HFFc6 (cell line): Measurements from ENCODE around the gene TOMM6. TPM values are rescaled to one million over a fixed set of nuclear protein-coding genes. Genes with fewer than 3 reads are reported as not detected.

Experiments
- DNase-seq: peaks from one replicate; pipeline ENCODE4 v3.0.0-alpha.2; 2018
- H3K27ac Mint-ChIP-seq: 2 replicates; pipeline ENCODE4 v1.8.0; 2020; ENCODE audit warnings: mild to moderate bottlenecking, mixed read lengths
- H3K27me3 Mint-ChIP-seq: 2 replicates; pipeline ENCODE4 v1.8.0; 2021; ENCODE audit warnings: mild to moderate bottlenecking, moderate library complexity, mixed read lengths; ENCODE audit not compliant: insufficient read depth
- H3K36me3 Mint-ChIP-seq: 2 replicates; pipeline ENCODE4 v1.8.0; 2021; ENCODE audit warnings: low read depth, mixed read lengths
- H3K4me1 Mint-ChIP-seq: 2 replicates; pipeline ENCODE4 v1.8.0; 2020; ENCODE audit warnings: low read depth, mixed read lengths
- H3K4me3 Mint-ChIP-seq: 2 replicates; pipeline ENCODE4 v1.8.0; 2020; ENCODE audit warnings: mild to moderate bottlenecking, moderate library complexity, mixed read lengths
- H3K9me3 Mint-ChIP-seq: 2 replicates; pipeline ENCODE4 v1.8.0; 2020; ENCODE audit warnings: mild to moderate bottlenecking, mixed read lengths
- CTCF ChIP-seq: fragments of 200-600 bp; sonication (generic); IDR thresholded peaks from 2 replicates; pipeline ENCODE4 v1.5.0; 2021; ENCODE audit warnings: antibody characterized with exemption, mild to moderate bottlenecking
- total RNA-seq, 6 experiments: library from RNA; stranded (reverse); fragmentation: NEBNext Ultra II Directional; extraction: Animal tissue kit (Norgen Biotek cat#: 25700); gene quantifications; 2 replicates in 1 of 6; 3 replicates in 5 of 6; pipeline ENCODE4 v1.2.3, GENCODE V29; 2021

Gene TOMM6
- total RNA-seq, 6 experiments from 2014 or later, result 216 to 234 (median 228) TPM

DNA sequence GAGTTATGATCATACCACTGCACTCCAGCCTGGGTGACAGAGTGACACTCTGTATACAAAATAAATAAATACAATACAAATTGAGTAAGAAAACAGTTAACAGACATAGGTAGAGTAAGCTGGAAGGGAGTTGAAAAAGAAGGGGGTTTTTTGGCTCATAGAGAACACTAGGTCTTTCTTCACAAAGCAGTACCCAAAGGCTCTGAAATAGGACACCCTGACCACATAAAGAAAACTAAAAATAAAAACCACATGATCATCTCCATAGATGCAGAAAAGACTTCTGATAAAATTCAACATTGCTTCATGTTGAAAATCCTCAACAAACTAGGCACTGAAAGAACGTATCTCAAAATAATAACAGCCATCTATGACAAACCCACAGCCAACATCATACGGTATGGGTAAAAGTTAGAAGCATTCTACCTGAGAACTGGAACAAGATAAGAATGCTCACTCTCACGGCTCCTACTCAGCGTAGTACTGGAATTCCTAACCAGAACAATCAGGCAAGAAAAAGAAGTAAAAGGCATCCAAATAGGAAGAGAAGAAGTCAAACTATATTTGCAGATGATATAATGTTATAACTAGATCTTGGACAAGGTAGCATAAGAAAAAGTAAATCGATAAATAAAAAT is 48.6 kb downstream of the TOMM6 start:
- Mint-ChIP-seq H3K36me3 (peaks cover 1% of the 10 kb centered on the region; the same call in 1 of the 2 replicates), H3K27ac (no peak overlapping the region), H3K9me3 (no peaks in the 10 kb centered on the region), H3K4me1 (peaks cover 8% of the 10 kb centered on the region), H3K4me3 (no peak overlapping the region), H3K27me3 (no peaks in the 10 kb centered on the region; the same call in 1 of the 2 replicates)
- no peak for TF ChIP-seq CTCF
- no peak for DNase-seq

DNA sequence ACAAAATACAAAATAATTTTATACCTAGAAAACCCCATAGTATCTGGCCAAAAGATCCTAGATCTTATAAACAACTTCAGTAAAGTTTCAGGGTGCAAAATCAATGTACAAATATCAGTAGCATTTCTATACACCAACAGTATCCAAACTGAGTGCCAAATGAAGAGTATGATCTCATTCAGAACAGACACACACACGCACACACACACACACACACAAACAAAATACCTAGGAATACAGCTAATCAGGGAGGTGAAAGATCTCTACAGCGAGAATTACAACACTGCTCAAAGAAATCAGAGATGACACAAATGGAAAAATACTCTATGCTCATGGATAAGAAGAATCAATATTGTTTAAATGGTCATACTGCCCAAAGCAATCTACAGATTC is 49.2 kb downstream of the TOMM6 start:
- Mint-ChIP-seq H3K4me1 (peaks cover 8% of the 10 kb centered on the region), H3K4me3 (no peak overlapping the region), H3K27ac (no peak overlapping the region), H3K27me3 (no peaks in the 10 kb centered on the region; the same call in 1 of the 2 replicates), H3K9me3 (no peaks in the 10 kb centered on the region), H3K36me3 (peaks cover 4% of the 10 kb centered on the region; the same call in 1 of the 2 replicates)
- TF ChIP-seq CTCF, result no peak
- DNase-seq, result peak; percentile 4

Other genes starting within 250 kb of the TOMM6 start
- gene FOXP4, start 241.3 kb upstream of the TOMM6 start, total RNA-seq, result 10 to 100 TPM; 17.9 to 24.4 (median 24.0) TPM
- gene MDFI, start 149.2 kb upstream of the TOMM6 start, total RNA-seq, result under 1 TPM in 2 of 6 experiments, not detected in 4; 0.38 to 0.96 TPM
- 10 to 100 TPM in 4 of 6 experiments, 1 to 10 TPM in 2; 8.7 to 14.2 (median 11.0) TPM for gene TFEB, start 52.1 kb upstream of the TOMM6 start, total RNA-seq
- not detected for gene PGC, start 40.3 kb upstream of the TOMM6 start, total RNA-seq
- gene FRS3, start 7.8 kb upstream of the TOMM6 start, total RNA-seq, result 1 to 10 TPM; 2.5 to 3.4 (median 2.9) TPM
- under 1 TPM in 3 of 6 experiments, not detected in 3; 0.30 to 0.68 (median 0.31) TPM for gene PRICKLE4, start 6.9 kb upstream of the TOMM6 start, total RNA-seq
- gene USP49, start 107.7 kb downstream of the TOMM6 start, total RNA-seq, result 1 to 10 TPM; 1.7 to 2.3 (median 2.0) TPM
- gene MED20, start 133.4 kb downstream of the TOMM6 start, total RNA-seq, result 10 to 100 TPM; 22.8 to 28.4 (median 26.0) TPM
- gene BYSL, start 133.8 kb downstream of the TOMM6 start, total RNA-seq, result 10 to 100 TPM; 32.3 to 44.3 (median 33.5) TPM
- gene CCND3, start 154.1 kb downstream of the TOMM6 start, total RNA-seq, result 10 to 100 TPM; 72.4 to 92.5 (median 82.7) TPM